Osteoblast (primary cell): ENCODE measurements around the gene RALB. TPM values are rescaled to one million over a fixed set of nuclear protein-coding genes. Genes with fewer than 3 reads are reported as not detected.

ENCODE experiments used
- DNase-seq: peaks from one replicate; pipeline ENCODE4 v3.0.0; 2011; ENCODE audit warnings: low spot score, mixed read lengths; ENCODE audit not compliant: insufficient read length; ENCODE audit errors: missing footprints
- H2AFZ ChIP-seq: 2 replicates; pipeline ENCODE4 v1.6.0; 2011; ENCODE audit warnings: mild to moderate bottlenecking, low read length
- H3K27ac ChIP-seq: 2 replicates; pipeline ENCODE4 v1.5.1; 2011; ENCODE audit warnings: mild to moderate bottlenecking, low read depth, low read length, moderate library complexity
- H3K27me3 ChIP-seq: 2 replicates; pipeline ENCODE4 v1.6.0; 2012; ENCODE audit warnings: mild to moderate bottlenecking, control low read depth, inconsistent platforms, low read length, moderate library complexity; ENCODE audit not compliant: insufficient read depth
- H3K36me3 ChIP-seq: 2 replicates; pipeline ENCODE4 v1.5.1; 2011; ENCODE audit warnings: mild to moderate bottlenecking, low read length, control low read depth, moderate library complexity; ENCODE audit not compliant: insufficient read depth
- H3K4me1 ChIP-seq: 2 replicates; pipeline ENCODE4 v1.5.1; 2011; ENCODE audit warnings: mild to moderate bottlenecking, low read length, control low read depth, moderate library complexity; ENCODE audit not compliant: insufficient read depth
- H3K4me2 ChIP-seq: 2 replicates; pipeline ENCODE4 v1.6.0; 2011; ENCODE audit warnings: mild to moderate bottlenecking, low read length; ENCODE audit not compliant: insufficient read depth
- H3K4me3 ChIP-seq: fragments of 200-600 bp; sonication (generic); 3 replicates; pipeline ENCODE4 v1.5.1; 2012; ENCODE audit warnings: mild to moderate bottlenecking, low read length, inconsistent platforms; ENCODE audit not compliant: insufficient read depth
- H3K79me2 ChIP-seq: 2 replicates; pipeline ENCODE4 v1.6.0; 2012; ENCODE audit warnings: mild to moderate bottlenecking, low read length, control low read depth, inconsistent platforms; ENCODE audit not compliant: insufficient read depth
- H3K9me3 ChIP-seq: 2 replicates; pipeline ENCODE4 v1.5.1; 2011; ENCODE audit warnings: low read depth, low read length, control low read depth
- H4K20me1 ChIP-seq: 2 replicates; pipeline ENCODE4 v1.6.0; 2012; ENCODE audit warnings: mild to moderate bottlenecking, low read length, control low read depth; ENCODE audit not compliant: insufficient read depth
- total RNA-seq: library from RNA; depleted of rRNA; stranded (reverse); fragments of >200 nt; gene quantifications from 2 replicates; pipeline ENCODE4 v1.2.3, GENCODE V29; 2012
- TF ChIP-seq, protein P1 (sequence below): IDR thresholded peaks from 2 replicates; pipeline ENCODE4 v1.5.1; 2011; ENCODE audit warnings: mild to moderate bottlenecking, low read depth, low read length, moderate library complexity; ENCODE audit errors: extremely low read depth

RALB gene
- total RNA-seq, 1 donor, result 48.5 TPM

GRCh38 chr2:120255071-120255470, 2.4 kb downstream of the RALB start:
- H3K79me2 ChIP-seq, result peaks cover 61% of the 10 kb centered on the region

DNA sequence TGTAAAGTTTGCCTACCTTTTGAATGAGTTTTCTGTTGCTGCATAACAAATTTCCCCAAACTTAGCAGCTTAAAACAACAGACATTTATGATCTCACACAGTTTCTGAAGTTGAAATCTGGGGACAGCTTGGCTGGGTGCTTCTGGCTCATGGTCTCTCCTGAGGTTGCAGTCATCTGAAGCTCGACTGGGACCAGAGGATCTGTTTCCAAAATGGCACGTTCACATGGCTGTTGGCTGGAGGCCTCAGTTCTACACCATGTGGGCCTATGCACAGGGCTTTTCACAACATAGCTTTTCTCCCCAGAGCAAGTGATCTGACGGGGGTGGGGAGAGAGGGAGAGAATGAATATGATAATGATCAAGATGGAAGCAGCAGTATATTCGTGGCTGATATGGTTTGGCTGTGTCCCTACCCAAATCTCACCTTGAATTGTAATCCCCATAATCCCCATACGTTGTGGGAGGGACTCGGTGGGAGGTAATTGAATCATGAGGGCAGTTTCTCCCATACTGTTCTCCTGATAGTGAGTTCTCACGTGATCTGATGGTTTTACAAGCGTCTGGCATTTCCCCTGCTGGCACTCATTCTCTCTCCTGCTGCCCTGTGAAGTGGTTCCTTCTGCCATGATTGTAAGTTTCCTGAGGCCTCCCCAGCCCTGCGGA, 3.5 kb downstream of the RALB start:
- peaks cover 21% of the 10 kb centered on the region for H3K4me1 ChIP-seq
- H2AFZ ChIP-seq, result no peak overlapping the region
- H4K20me1 ChIP-seq, result peaks cover 58% of the 10 kb centered on the region
- no peak for DNase-seq
- no peaks in the 10 kb centered on the region for H3K27me3 ChIP-seq
- H3K9me3 ChIP-seq, result no peaks in the 10 kb centered on the region
- peaks cover 72% of the 10 kb centered on the region for H3K79me2 ChIP-seq
- H3K4me3 ChIP-seq, result no peak overlapping the region
- H3K36me3 ChIP-seq, result no peaks in the 10 kb centered on the region
- H3K4me2 ChIP-seq, result no peak overlapping the region
- TF ChIP-seq, protein P1, sequence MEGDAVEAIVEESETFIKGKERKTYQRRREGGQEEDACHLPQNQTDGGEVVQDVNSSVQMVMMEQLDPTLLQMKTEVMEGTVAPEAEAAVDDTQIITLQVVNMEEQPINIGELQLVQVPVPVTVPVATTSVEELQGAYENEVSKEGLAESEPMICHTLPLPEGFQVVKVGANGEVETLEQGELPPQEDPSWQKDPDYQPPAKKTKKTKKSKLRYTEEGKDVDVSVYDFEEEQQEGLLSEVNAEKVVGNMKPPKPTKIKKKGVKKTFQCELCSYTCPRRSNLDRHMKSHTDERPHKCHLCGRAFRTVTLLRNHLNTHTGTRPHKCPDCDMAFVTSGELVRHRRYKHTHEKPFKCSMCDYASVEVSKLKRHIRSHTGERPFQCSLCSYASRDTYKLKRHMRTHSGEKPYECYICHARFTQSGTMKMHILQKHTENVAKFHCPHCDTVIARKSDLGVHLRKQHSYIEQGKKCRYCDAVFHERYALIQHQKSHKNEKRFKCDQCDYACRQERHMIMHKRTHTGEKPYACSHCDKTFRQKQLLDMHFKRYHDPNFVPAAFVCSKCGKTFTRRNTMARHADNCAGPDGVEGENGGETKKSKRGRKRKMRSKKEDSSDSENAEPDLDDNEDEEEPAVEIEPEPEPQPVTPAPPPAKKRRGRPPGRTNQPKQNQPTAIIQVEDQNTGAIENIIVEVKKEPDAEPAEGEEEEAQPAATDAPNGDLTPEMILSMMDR, result no peak
- no peak overlapping the region for H3K27ac ChIP-seq

More at GRCh38 chr2:120255071-120255470, 2.4 kb downstream of the RALB start:
- peaks cover 21% of the 10 kb centered on the region for H3K4me1 ChIP-seq
- H3K36me3 ChIP-seq, result no peaks in the 10 kb centered on the region
- H3K9me3 ChIP-seq, result no peaks in the 10 kb centered on the region
- H2AFZ ChIP-seq, result no peak overlapping the region
- peaks cover 48% of the 10 kb centered on the region for H4K20me1 ChIP-seq
- TF ChIP-seq, protein P1, result no peak
- H3K4me2 ChIP-seq, result no peak overlapping the region
- H3K4me3 ChIP-seq, result no peak overlapping the region
- H3K27ac ChIP-seq, result no peak overlapping the region
- no peak for DNase-seq
- H3K27me3 ChIP-seq, result no peaks in the 10 kb centered on the region

- H3K4me2 ChIP-seq, result no peak overlapping the region
Observed at GRCh38 chr2:120256651-120257000, 4.0 kb downstream of the RALB start.

DNA sequence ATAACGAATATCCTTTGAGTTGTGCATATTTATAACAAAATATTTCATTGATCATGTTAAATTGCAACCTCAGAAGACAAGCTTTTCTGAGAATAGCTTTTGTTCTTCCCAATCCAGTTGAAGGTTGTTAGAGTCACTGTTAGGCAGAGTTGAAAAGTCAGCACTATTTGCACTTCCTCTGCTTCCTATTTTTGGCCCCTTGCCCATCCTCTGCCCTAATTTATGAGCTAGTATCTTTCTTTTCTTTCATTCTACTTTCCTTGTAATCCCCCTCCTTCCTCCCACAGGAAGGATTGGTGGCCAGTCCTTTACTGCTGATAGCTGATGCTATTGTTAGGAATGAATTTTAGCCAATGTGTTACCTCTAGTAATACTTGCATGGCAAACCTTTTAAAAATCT, 4.9 kb downstream of the RALB start:
- Histone ChIP-seq H4K20me1 (peaks cover 72% of the 10 kb centered on the region), H3K36me3 (no peaks in the 10 kb centered on the region), H3K27me3 (no peaks in the 10 kb centered on the region), H2AFZ (no peak overlapping the region), H3K4me2 (no peak overlapping the region), H3K4me1 (peaks cover 15% of the 10 kb centered on the region), H3K27ac (no peak overlapping the region), H3K9me3 (no peaks in the 10 kb centered on the region), H3K4me3 (no peak overlapping the region), H3K79me2 (peaks cover 86% of the 10 kb centered on the region)
- TF ChIP-seq, protein P1, result no peak
- DNase-seq, result no peak

More at GRCh38 chr2:120256651-120257000, 4.0 kb downstream of the RALB start:
- Histone ChIP-seq H3K4me1 (peaks cover 20% of the 10 kb centered on the region), H4K20me1 (peaks cover 63% of the 10 kb centered on the region), H3K9me3 (no peaks in the 10 kb centered on the region), H3K27me3 (no peaks in the 10 kb centered on the region), H3K36me3 (no peaks in the 10 kb centered on the region), H3K27ac (no peak overlapping the region), H3K79me2 (peaks cover 77% of the 10 kb centered on the region), H3K4me3 (no peak overlapping the region), H2AFZ (no peak overlapping the region)
- DNase-seq, result no peak
- TF ChIP-seq, protein P1, result no peak
